ENCODE data around the gene CLASP1.
"Not testable (repeated sequence)": the region's sequence is repeated elsewhere in the genome, so short reads cannot be mapped to it uniquely, and the experiment has no call there.

CLASP1 gene

GRCh38 chr2:121468936-121469335, 180.3 kb downstream of the CLASP1 start:
- DNase-seq = no peak

GRCh38 chr2:121459291-121459690, 190.0 kb downstream of the CLASP1 start:
- DNase-seq = no peak

GRCh38 chr2:121456325-121456724, 192.9 kb downstream of the CLASP1 start:
- DNase-seq = no peak

- DNase-seq = no peak
Measured at GRCh38 chr2:121455446-121455845, 193.8 kb downstream of the CLASP1 start.

- DNase-seq = no peak
Measured at GRCh38 chr2:121454549-121455090, 194.6 kb downstream of the CLASP1 start.

GRCh38 chr2:121451398-121451797, 197.9 kb downstream of the CLASP1 start:
- DNase-seq = no peak

GRCh38 chr2:121450301-121450700, 199.0 kb downstream of the CLASP1 start:
- no peak for DNase-seq

GRCh38 chr2:121446647-121447241, 202.5 kb downstream of the CLASP1 start:
- DNase-seq = no peak

- no peak for DNase-seq
Measured at GRCh38 chr2:121442889-121443288, 206.4 kb downstream of the CLASP1 start.

GRCh38 chr2:121438290-121438689, 211.0 kb downstream of the CLASP1 start:
- DNase-seq = not testable (repeated sequence)

GRCh38 chr2:121436918-121437317, 212.3 kb downstream of the CLASP1 start:
- no peak for DNase-seq

GRCh38 chr2:121435790-121436189, 213.5 kb downstream of the CLASP1 start:
- DNase-seq = no peak

GRCh38 chr2:121431214-121431613, 218.0 kb downstream of the CLASP1 start:
- no peak for DNase-seq

- DNase-seq = no peak
Measured at GRCh38 chr2:121429927-121430520, 219.2 kb downstream of the CLASP1 start.

- no peak for DNase-seq
Measured at GRCh38 chr2:121429119-121429903, 220.0 kb downstream of the CLASP1 start.

GRCh38 chr2:121427187-121427689, 222.0 kb downstream of the CLASP1 start:
- no peak for DNase-seq

- no peak for DNase-seq
Measured at GRCh38 chr2:121420486-121420885, 228.8 kb downstream of the CLASP1 start.

GRCh38 chr2:121419081-121419699, 230.1 kb downstream of the CLASP1 start:
- DNase-seq = no peak

GRCh38 chr2:121418494-121419058, 230.7 kb downstream of the CLASP1 start:
- no peak for DNase-seq

GRCh38 chr2:121417826-121418225, 231.4 kb downstream of the CLASP1 start:
- no peak for DNase-seq

- no peak for DNase-seq
Measured at GRCh38 chr2:121415727-121416126, 233.5 kb downstream of the CLASP1 start.

GRCh38 chr2:121412349-121412748, 236.9 kb downstream of the CLASP1 start:
- DNase-seq = no peak

GRCh38 chr2:121409966-121410365, 239.3 kb downstream of the CLASP1 start:
- no peak for DNase-seq
